ENCODE results near the gene DUOXA1.

- TF ChIP-seq, protein P1, sequence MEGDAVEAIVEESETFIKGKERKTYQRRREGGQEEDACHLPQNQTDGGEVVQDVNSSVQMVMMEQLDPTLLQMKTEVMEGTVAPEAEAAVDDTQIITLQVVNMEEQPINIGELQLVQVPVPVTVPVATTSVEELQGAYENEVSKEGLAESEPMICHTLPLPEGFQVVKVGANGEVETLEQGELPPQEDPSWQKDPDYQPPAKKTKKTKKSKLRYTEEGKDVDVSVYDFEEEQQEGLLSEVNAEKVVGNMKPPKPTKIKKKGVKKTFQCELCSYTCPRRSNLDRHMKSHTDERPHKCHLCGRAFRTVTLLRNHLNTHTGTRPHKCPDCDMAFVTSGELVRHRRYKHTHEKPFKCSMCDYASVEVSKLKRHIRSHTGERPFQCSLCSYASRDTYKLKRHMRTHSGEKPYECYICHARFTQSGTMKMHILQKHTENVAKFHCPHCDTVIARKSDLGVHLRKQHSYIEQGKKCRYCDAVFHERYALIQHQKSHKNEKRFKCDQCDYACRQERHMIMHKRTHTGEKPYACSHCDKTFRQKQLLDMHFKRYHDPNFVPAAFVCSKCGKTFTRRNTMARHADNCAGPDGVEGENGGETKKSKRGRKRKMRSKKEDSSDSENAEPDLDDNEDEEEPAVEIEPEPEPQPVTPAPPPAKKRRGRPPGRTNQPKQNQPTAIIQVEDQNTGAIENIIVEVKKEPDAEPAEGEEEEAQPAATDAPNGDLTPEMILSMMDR (conservative IDR thresholded peaks at IDR 0.05 in 1 of 2, IDR thresholded peaks at IDR 0.05 in 1 of 2; ENCODE audit: extremely low read depth in 1 of 2, insufficient read depth in 1 of 2, low read depth in 1 of 2, low read length in 2 of 2) = no peak
- no peak for TF ChIP-seq EZH2 (IDR thresholded peaks at IDR 0.05; ENCODE audit: borderline replicate concordance, low read length)
These were observed 27.9 kb downstream of the DUOXA1 start for GRCh38 chr15:45101749-45102148.

All from mammary epithelial cell (primary cell).